Spleen (tissue), 7 donors: Measurements from ENCODE around the gene CLDN1.

Experiments
- CTCF ChIP-seq, 11 experiments: fragments of 200-600 bp in 7 of 11; fragments of 450-650 bp in 4 of 11; sonication (generic) in 4 of 11; IDR thresholded peaks in 8 of 11; conservative IDR thresholded peaks in 3 of 11; 1 replicate in 7 of 11; 2 replicates in 4 of 11; pipeline versions ENCODE4 v1.4.0 to v1.8.0; 2016 to 2021; ENCODE audit warnings: antibody characterized with exemption in 11 of 11, inconsistent platforms in 4 of 11, mild to moderate bottlenecking in 1 of 11
- POLR2A ChIP-seq, 3 donors: fragments of 450-650 bp; IDR thresholded peaks; one replicate each; pipeline ENCODE4 v1.5.1; 2017; ENCODE audit warnings: antibody characterized with exemption in 3 of 3, mild to moderate bottlenecking in 1 of 3
- donor health status: DM: no; HTN: no; CAD: no; lungs with moderate emphysema.
- donor health status: DM: no; HTN: no; CAD: no.
- donor health status: DM: no; HTN: no; CAD: no.

GRCh38 chr3:190308154-190308553, 14.1 kb downstream of the CLDN1 start:
- TF ChIP-seq CTCF (IDR thresholded peaks at IDR 0.05 in 8 of 11, conservative IDR thresholded peaks at IDR 0.05 in 3 of 11) (no peak), POLR2A (IDR thresholded peaks at IDR 0.05) (no peak)
